Measurements from ENCODE around the gene RPL23.

The RPL23 gene

GRCh38 chr17:38881600-38882191 is 28.2 kb upstream of the RPL23 start:
- Histone ChIP-seq H3K27me3 (ENCODE audit: insufficient read depth, poor library complexity, severe bottlenecking) (no peaks in the 10 kb centered on the region), H3K4me3 (replicated peaks; ENCODE audit: insufficient read depth, low read length) (no peak overlapping the region), H3K27ac (replicated peaks) (peak overlapping the region; percentile 34)
- no peak for TF ChIP-seq SPI1 (IDR thresholded peaks at IDR 0.05; ENCODE audit: borderline replicate concordance, low read depth)
- TF ChIP-seq CTCF (IDR thresholded peaks at IDR 0.05; ENCODE audit: insufficient read depth, low read length) = no peak
- no peak for TF ChIP-seq REST (IDR thresholded peaks at IDR 0.05; ENCODE audit: insufficient replicate concordance, low read depth)
- TF ChIP-seq GABPA (IDR thresholded peaks at IDR 0.05; ENCODE audit: low read depth) = no peak
- peak; percentile 56; the same call in 1 of the 2 replicates for TF ChIP-seq POLR2AphosphoS5 (IDR thresholded peaks at IDR 0.05; ENCODE audit: low read depth)
- DNase-seq (ENCODE audit: low read depth in 1 of 2, low spot score in 1 of 2) = peak in 1 of 2 experiments; percentile 80

GRCh38 chr17:38879878-38880665 is 26.6 kb upstream of the RPL23 start:
- peak in 1 of 2 experiments; percentile 53 for DNase-seq (ENCODE audit: low read depth in 1 of 2, low spot score in 1 of 2)
- TF ChIP-seq REST (IDR thresholded peaks at IDR 0.05; ENCODE audit: insufficient replicate concordance, low read depth) (no peak), SPI1 (IDR thresholded peaks at IDR 0.05; ENCODE audit: borderline replicate concordance, low read depth) (peak; percentile 70)
- no peak overlapping the region for H3K4me3 ChIP-seq (replicated peaks; ENCODE audit: insufficient read depth, low read length)
- no peaks in the 10 kb centered on the region for H3K27me3 ChIP-seq (ENCODE audit: insufficient read depth, poor library complexity, severe bottlenecking)
- no peak overlapping the region; the same call in 1 of the 2 replicates for H3K27ac ChIP-seq (replicated peaks)

- DNase-seq (ENCODE audit: low read depth in 1 of 2, low spot score in 1 of 2) = peak in 1 of 2 experiments; percentile 64
Observed at GRCh38 chr17:38877130-38877851, 23.8 kb upstream of the RPL23 start.

More at GRCh38 chr17:38877130-38877851, 23.8 kb upstream of the RPL23 start:
- Histone ChIP-seq H3K27me3 (ENCODE audit: insufficient read depth, poor library complexity, severe bottlenecking) (no peaks in the 10 kb centered on the region), H3K27ac (replicated peaks) (peak overlapping the region; percentile 11; the same call in 1 of the 2 replicates), H3K4me3 (replicated peaks; ENCODE audit: insufficient read depth, low read length) (no peak overlapping the region)
- TF ChIP-seq GABPA (IDR thresholded peaks at IDR 0.05; ENCODE audit: low read depth) (no peak), POLR2AphosphoS5 (IDR thresholded peaks at IDR 0.05; ENCODE audit: low read depth) (no peak), SPI1 (IDR thresholded peaks at IDR 0.05; ENCODE audit: borderline replicate concordance, low read depth) (peak; percentile 26; the same call in 1 of the 2 replicates), REST (IDR thresholded peaks at IDR 0.05; ENCODE audit: insufficient replicate concordance, low read depth) (no peak)

Measured in HL-60 (cell line).